Measurements from ENCODE around the gene SORCS1.
"Not testable (repeated sequence)": the region's sequence is repeated elsewhere in the genome, so short reads cannot be mapped to it uniquely, and the experiment has no call there.

Gene SORCS1

GRCh38 chr10:107037192-107038122 is 127.0 kb downstream of the SORCS1 start:
- no peak for DNase-seq

GRCh38 chr10:107033799-107034422 is 130.6 kb downstream of the SORCS1 start:
- no peak for DNase-seq

- DNase-seq = no peak
Measured at GRCh38 chr10:107032700-107033401, 131.7 kb downstream of the SORCS1 start.

GRCh38 chr10:107031931-107032699 is 132.4 kb downstream of the SORCS1 start:
- no peak for DNase-seq

GRCh38 chr10:107028236-107028635 is 136.3 kb downstream of the SORCS1 start:
- DNase-seq = no peak

GRCh38 chr10:107025676-107026075 is 138.8 kb downstream of the SORCS1 start:
- no peak for DNase-seq

GRCh38 chr10:107024033-107024432 is 140.5 kb downstream of the SORCS1 start:
- not testable (repeated sequence) for DNase-seq

- no peak for DNase-seq
Measured at GRCh38 chr10:107022600-107023354, 141.7 kb downstream of the SORCS1 start.

- no peak for DNase-seq
Measured at GRCh38 chr10:107019154-107019553, 145.4 kb downstream of the SORCS1 start.

GRCh38 chr10:107013258-107014006 is 151.1 kb downstream of the SORCS1 start:
- DNase-seq = no peak

- no peak for DNase-seq
Measured at GRCh38 chr10:107011992-107012391, 152.5 kb downstream of the SORCS1 start.

GRCh38 chr10:107011105-107011504 is 153.4 kb downstream of the SORCS1 start:
- no peak for DNase-seq

GRCh38 chr10:107010531-107010930 is 154.0 kb downstream of the SORCS1 start:
- DNase-seq = no peak

- no peak for DNase-seq
Measured at GRCh38 chr10:107004362-107004761, 160.1 kb downstream of the SORCS1 start.

GRCh38 chr10:107002068-107002467 is 162.4 kb downstream of the SORCS1 start:
- no peak for DNase-seq

GRCh38 chr10:106999118-106999707 is 165.3 kb downstream of the SORCS1 start:
- DNase-seq = no peak

- no peak for DNase-seq
Measured at GRCh38 chr10:106997721-106998120, 166.8 kb downstream of the SORCS1 start.

- no peak for DNase-seq
Measured at GRCh38 chr10:106996510-106996909, 168.0 kb downstream of the SORCS1 start.

GRCh38 chr10:106992055-106992454 is 172.5 kb downstream of the SORCS1 start:
- DNase-seq = no peak

GRCh38 chr10:106991091-106991490 is 173.4 kb downstream of the SORCS1 start:
- DNase-seq = no peak

- DNase-seq = no peak
Measured at GRCh38 chr10:106987362-106987761, 177.1 kb downstream of the SORCS1 start.

All from activated CD4-positive, alpha-beta T cell treated with anti-CD3 and anti-CD28 coated beads for 4 hours (primary cell).